ENCODE results near the gene TRPM2.

TRPM2 gene

DNA sequence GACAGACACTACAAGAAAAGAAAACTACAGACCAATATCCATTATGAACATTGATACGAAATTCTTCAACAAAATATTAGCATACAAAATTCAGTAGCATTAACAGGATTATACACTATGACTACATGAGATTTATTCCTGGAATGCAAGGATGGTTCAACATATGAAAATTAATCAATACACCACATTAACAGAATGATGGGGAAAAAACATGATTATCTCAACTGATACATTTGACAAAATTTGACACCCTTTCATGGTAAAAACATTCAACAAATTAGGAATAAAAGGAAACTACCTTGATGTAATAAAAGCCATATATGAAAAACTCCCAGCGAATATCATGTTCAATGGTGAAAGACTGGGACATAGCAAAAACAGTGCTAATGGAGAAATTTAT lies 31.5 kb downstream of the TRPM2 start:
- no peak for TF ChIP-seq ZFX (IDR thresholded peaks at IDR 0.05; ENCODE audit: borderline replicate concordance)
- TF ChIP-seq, protein P1, sequence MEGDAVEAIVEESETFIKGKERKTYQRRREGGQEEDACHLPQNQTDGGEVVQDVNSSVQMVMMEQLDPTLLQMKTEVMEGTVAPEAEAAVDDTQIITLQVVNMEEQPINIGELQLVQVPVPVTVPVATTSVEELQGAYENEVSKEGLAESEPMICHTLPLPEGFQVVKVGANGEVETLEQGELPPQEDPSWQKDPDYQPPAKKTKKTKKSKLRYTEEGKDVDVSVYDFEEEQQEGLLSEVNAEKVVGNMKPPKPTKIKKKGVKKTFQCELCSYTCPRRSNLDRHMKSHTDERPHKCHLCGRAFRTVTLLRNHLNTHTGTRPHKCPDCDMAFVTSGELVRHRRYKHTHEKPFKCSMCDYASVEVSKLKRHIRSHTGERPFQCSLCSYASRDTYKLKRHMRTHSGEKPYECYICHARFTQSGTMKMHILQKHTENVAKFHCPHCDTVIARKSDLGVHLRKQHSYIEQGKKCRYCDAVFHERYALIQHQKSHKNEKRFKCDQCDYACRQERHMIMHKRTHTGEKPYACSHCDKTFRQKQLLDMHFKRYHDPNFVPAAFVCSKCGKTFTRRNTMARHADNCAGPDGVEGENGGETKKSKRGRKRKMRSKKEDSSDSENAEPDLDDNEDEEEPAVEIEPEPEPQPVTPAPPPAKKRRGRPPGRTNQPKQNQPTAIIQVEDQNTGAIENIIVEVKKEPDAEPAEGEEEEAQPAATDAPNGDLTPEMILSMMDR (IDR thresholded peaks at IDR 0.05), result no peak
- H3K27ac ChIP-seq, result no peak overlapping the region

DNA sequence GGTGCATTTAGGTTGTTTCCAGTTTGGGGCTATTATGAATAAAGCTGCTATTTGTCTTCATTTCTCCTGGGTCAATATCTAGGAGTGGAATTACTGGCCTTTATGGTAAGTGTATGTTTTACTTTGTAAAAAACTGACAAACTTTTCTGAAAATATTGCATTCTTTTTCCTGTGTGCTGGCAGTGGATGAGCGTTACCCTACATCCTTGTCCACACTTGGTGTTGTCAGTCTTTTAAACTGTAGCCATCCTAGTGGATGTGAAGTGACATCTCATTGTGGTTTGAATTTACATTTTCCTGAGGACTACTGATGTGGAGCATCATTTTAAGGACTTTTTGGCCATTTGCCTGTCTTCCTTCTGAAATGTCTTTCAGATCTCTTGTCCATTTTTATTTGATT lies 35.9 kb downstream of the TRPM2 start:
- no peak overlapping the region for H3K27ac ChIP-seq
- no peak for TF ChIP-seq ZFX (IDR thresholded peaks at IDR 0.05; ENCODE audit: borderline replicate concordance)
- TF ChIP-seq, protein P1 (IDR thresholded peaks at IDR 0.05), result no peak

DNA sequence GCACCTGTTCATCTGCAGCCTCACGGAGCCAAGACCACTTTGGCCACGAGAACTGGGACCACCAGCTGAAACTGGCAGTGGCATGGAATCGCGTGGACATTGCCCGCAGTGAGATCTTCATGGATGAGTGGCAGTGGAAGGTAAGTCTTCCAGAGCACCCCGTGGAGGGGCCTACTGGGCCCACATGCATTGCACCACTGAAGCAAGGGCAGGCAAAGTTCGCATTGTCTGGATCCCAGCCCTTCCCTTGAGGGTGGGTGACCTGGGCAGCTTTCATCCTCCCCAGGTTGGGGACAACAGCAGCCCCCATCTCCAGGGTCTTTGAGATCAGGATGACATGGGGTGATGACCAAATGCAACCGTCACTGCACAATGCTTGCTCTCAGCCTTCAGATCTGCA lies 37.5 kb downstream of the TRPM2 start:
- TF ChIP-seq, protein P1 (IDR thresholded peaks at IDR 0.05), result no peak
- no peak for TF ChIP-seq ZFX (IDR thresholded peaks at IDR 0.05; ENCODE audit: borderline replicate concordance)
- H3K27ac ChIP-seq, result no peak overlapping the region

DNA sequence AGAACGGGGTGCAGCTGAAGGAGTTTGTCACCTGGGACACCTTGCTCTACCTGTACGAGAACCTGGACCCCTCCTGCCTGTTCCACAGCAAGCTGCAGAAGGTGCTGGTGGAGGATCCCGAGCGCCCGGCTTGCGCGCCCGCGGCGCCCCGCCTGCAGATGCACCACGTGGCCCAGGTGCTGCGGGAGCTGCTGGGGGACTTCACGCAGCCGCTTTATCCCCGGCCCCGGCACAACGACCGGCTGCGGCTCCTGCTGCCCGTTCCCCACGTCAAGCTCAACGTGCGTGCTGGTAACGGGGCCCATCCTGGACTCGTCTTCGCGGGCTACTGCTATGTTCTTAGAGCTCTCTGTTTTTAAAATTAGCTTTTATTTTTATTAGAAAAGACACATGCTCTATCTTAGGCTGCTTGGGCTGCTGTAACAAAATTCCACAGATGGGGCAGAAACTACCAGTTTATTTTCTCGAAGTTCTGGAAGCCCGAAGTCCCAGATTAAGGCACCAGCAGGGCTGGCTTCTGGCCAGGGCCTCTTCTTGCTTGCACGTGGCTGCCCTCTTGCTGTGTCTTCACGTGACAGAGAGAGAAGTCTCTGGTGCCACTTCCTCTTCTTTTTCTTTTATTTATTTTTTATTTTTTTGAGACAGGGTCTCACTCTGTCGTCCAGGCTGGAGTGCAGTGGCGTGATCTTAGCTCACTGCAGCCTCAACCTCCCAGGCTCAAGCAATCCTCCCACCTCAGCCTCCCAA lies 38.1 kb downstream of the TRPM2 start:
- no peak overlapping the region for H3K27ac ChIP-seq
- TF ChIP-seq, protein P1 (IDR thresholded peaks at IDR 0.05), result no peak
- TF ChIP-seq ZFX (IDR thresholded peaks at IDR 0.05; ENCODE audit: borderline replicate concordance), result no peak

DNA sequence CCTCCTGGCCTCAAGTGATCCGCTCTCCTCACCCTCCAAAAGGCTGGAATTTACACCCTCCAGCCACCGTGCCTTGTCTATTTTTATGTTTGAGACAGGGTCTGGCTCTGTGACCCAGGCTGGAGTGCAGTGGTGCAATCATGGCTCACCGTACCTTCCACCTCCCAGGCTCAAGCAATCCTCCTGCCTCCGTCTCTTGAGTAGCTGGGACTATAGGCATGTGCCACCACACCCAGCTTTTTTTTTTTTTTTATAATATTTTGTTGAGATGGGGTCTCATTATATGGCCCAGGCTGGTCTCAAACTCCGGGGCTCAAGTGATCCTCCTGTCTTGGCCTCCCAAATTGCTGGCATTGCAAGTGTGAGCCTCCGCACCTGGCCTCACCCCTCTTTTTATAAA lies 38.8 kb downstream of the TRPM2 start:
- no peak for TF ChIP-seq ZFX (IDR thresholded peaks at IDR 0.05; ENCODE audit: borderline replicate concordance)
- TF ChIP-seq, protein P1 (IDR thresholded peaks at IDR 0.05), result no peak
- H3K27ac ChIP-seq, result no peak overlapping the region

DNA sequence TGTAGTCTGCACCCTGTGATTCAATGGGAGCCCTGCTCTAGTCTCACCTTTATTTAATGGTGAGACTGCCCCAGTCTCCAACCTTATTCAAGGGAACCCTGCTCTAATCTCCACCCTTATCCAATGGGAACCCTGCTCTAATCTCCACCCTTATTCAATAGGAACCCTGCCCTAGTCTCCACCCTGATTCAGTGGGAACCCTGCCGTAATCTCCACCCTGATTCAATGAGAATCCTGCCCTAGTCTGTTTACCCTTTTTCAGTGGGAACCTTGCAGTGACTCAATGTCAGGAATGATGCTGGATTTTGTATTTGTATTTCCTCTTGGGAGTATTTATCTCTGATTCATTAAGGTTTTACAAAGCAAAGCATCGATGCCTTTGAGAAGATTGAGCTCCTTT lies 39.5 kb downstream of the TRPM2 start:
- TF ChIP-seq, protein P1 (IDR thresholded peaks at IDR 0.05), result no peak
- no peak for TF ChIP-seq ZFX (IDR thresholded peaks at IDR 0.05; ENCODE audit: borderline replicate concordance)
- H3K27ac ChIP-seq, result no peak overlapping the region

DNA sequence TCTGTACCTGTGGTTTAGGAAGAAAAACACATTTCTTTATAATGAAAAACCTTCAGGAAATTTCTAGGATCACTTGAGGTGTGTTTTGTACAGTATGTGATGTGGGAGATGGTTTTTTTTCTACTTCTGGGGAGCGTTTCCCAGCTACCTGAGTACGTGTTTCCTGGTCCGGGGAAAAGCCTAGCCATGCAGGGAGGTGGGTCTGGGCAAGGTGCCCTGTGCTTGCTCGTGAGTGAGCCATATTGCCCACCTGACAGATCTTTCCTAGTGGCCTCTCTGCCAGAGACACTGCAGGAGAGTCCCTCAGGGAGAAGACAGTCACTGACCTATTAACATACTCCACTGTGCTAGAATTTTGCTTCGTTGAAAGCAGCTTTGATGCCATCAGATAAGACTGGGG lies 41.3 kb downstream of the TRPM2 start:
- H3K27ac ChIP-seq, result no peak overlapping the region
- no peak for TF ChIP-seq ZFX (IDR thresholded peaks at IDR 0.05; ENCODE audit: borderline replicate concordance)
- TF ChIP-seq, protein P1 (IDR thresholded peaks at IDR 0.05), result no peak
